ENCODE results near the gene PTPRT.

DNA sequence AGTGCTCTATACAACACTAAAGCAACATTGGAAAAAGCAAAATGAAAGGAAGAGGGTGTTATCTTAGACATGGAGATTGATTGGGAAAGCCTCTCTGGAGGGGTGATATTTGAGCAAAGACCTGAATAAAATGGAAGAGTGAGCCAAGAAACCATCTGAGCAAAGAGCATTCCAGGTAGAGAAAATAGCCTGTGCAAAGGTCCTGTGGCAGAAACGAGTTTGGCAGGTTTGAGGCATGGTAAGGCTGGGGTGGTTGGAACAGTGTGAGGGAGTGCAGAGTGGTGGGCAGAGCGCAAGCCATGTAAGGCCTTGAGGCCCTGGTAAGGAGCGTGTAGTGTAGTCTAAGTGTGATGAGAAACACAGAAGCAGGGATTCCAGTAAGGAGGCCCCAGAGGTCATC lies 40.0 kb upstream of the PTPRT start:
- TF ChIP-seq, protein P1, sequence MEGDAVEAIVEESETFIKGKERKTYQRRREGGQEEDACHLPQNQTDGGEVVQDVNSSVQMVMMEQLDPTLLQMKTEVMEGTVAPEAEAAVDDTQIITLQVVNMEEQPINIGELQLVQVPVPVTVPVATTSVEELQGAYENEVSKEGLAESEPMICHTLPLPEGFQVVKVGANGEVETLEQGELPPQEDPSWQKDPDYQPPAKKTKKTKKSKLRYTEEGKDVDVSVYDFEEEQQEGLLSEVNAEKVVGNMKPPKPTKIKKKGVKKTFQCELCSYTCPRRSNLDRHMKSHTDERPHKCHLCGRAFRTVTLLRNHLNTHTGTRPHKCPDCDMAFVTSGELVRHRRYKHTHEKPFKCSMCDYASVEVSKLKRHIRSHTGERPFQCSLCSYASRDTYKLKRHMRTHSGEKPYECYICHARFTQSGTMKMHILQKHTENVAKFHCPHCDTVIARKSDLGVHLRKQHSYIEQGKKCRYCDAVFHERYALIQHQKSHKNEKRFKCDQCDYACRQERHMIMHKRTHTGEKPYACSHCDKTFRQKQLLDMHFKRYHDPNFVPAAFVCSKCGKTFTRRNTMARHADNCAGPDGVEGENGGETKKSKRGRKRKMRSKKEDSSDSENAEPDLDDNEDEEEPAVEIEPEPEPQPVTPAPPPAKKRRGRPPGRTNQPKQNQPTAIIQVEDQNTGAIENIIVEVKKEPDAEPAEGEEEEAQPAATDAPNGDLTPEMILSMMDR (IDR thresholded peaks at IDR 0.05), result no peak
- no peak for TF ChIP-seq POLR2A (IDR thresholded peaks at IDR 0.05)

Data from Peyer's patch (tissue), 4 donors.